Measurements from ENCODE around the gene ZFAND3.

DNA sequence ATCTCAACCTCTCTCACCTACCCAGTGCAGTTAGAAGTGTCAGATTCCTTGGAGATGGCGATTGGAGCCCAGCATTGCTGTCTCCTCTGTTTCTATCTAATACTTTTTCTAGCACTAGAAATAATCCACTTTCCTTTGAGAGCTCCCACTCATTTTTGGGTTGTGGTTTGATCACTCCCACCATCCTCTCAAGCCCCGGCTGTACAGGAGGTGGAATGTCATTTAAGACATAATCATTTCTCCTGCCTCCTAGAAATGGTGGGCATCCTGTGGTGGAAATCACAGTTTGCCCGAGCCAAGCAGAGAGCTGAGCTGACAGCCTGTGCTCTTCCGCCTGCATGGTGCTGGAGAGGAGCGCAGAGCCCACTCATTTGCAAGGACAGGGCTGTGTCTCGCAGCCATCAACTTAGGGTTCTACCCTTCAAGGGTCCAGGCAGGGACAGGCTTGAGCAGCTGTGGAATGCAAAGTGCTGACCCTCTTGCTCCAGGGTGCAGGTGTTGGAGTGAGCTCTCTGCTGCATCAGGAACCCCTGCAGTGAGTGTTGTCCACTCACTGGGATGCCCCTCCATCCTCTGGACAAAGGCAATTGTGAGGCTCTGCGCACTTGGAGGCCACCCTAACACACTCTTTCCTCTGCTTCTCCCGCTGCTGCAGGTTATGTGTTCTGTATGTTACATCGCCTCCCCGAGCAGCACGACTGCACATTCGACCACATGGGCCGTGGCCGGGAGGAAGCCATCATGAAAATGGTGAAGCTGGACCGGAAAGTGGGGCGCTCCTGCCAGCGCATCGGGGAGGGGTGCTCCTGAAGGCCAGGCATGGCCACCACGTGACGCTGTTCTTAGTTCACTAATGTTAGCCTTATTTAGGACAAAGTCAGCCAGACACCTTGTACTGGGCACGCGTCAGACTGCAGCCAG, 332.3 kb downstream of the ZFAND3 start:
- TF ChIP-seq POLR2A (IDR thresholded peaks at IDR 0.05) (no peak), POLR2AphosphoS5 (IDR thresholded peaks at IDR 0.05) (no peak)
- TF ChIP-seq, protein P1, sequence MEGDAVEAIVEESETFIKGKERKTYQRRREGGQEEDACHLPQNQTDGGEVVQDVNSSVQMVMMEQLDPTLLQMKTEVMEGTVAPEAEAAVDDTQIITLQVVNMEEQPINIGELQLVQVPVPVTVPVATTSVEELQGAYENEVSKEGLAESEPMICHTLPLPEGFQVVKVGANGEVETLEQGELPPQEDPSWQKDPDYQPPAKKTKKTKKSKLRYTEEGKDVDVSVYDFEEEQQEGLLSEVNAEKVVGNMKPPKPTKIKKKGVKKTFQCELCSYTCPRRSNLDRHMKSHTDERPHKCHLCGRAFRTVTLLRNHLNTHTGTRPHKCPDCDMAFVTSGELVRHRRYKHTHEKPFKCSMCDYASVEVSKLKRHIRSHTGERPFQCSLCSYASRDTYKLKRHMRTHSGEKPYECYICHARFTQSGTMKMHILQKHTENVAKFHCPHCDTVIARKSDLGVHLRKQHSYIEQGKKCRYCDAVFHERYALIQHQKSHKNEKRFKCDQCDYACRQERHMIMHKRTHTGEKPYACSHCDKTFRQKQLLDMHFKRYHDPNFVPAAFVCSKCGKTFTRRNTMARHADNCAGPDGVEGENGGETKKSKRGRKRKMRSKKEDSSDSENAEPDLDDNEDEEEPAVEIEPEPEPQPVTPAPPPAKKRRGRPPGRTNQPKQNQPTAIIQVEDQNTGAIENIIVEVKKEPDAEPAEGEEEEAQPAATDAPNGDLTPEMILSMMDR (IDR thresholded peaks at IDR 0.05), result no peak
